GM21528 (cell line): ENCODE results near the gene PTGER2.

ENCODE experiments used
- ATAC-seq: cut with Tn5 transposase; IDR thresholded peaks from one replicate; pipeline ENCODE4 v1.9.1; 2021; ENCODE audit warnings: mild to moderate bottlenecking, moderate library complexity; ENCODE audit not compliant: unreplicated experiment, low FRiP score

PTGER2 gene

GRCh38 chr14:52304248-52304904 lies 9.7 kb upstream of the PTGER2 start:
- no peak for ATAC-seq

GRCh38 chr14:52305014-52305413 lies 9.1 kb upstream of the PTGER2 start:
- no peak for ATAC-seq

- ATAC-seq: no peak
Measured at GRCh38 chr14:52307376-52307775, 6.7 kb upstream of the PTGER2 start.

GRCh38 chr14:52307905-52308304 lies 6.2 kb upstream of the PTGER2 start:
- no peak for ATAC-seq

GRCh38 chr14:52310541-52310940 lies 3.6 kb upstream of the PTGER2 start:
- ATAC-seq: no peak

- no peak for ATAC-seq
Measured at GRCh38 chr14:52312931-52313355, 1.2 kb upstream of the PTGER2 start.

- no peak for ATAC-seq
Measured at GRCh38 chr14:52313462-52313861, 650 bp upstream of the PTGER2 start.

- ATAC-seq: peak; percentile 34
Measured at GRCh38 chr14:52314595-52315354, 663 bp downstream of the PTGER2 start.

GRCh38 chr14:52315355-52315718 lies 1.2 kb downstream of the PTGER2 start:
- ATAC-seq: peak; percentile 1

GRCh38 chr14:52318062-52318461 lies 4.0 kb downstream of the PTGER2 start:
- no peak for ATAC-seq

GRCh38 chr14:52318826-52319645 lies 4.9 kb downstream of the PTGER2 start:
- ATAC-seq: no peak

GRCh38 chr14:52319919-52320318 lies 5.8 kb downstream of the PTGER2 start:
- ATAC-seq: no peak

- ATAC-seq: peak; percentile 93
Measured at GRCh38 chr14:52325126-52325525, 11.0 kb downstream of the PTGER2 start.

GRCh38 chr14:52325630-52326029 lies 11.5 kb downstream of the PTGER2 start:
- no peak for ATAC-seq

GRCh38 chr14:52327374-52328226 lies 13.5 kb downstream of the PTGER2 start:
- ATAC-seq: no peak

- no peak for ATAC-seq
Measured at GRCh38 chr14:52328276-52328675, 14.2 kb downstream of the PTGER2 start.

- ATAC-seq: no peak
Measured at GRCh38 chr14:52329678-52330369, 15.7 kb downstream of the PTGER2 start.

- ATAC-seq: no peak
Measured at GRCh38 chr14:52332269-52332668, 18.2 kb downstream of the PTGER2 start.

- no peak for ATAC-seq
Measured at GRCh38 chr14:52333108-52333507, 19.0 kb downstream of the PTGER2 start.
